HEK293T (cell line): ENCODE data around the gene PAK6.

ENCODE experiments used
- CTCF ChIA-PET: fragments of 350-600 bp; formaldehyde crosslinking; extraction: SDS; loops from one replicate; lab custom pipeline; 2021; ENCODE audit warnings: antibody characterized with exemption, inconsistent platforms; lab: Yijun Ruan, JAX
- POLR2A ChIA-PET: fragments of 350-600 bp; formaldehyde crosslinking; extraction: SDS; loops from one replicate; lab custom pipeline; 2020; ENCODE audit warnings: antibody characterized with exemption, inconsistent platforms; lab: Yijun Ruan, JAX
- DNase-seq: peaks from one replicate; pipeline ENCODE4 v3.0.0; 2012; ENCODE audit warnings: mixed read lengths; ENCODE audit errors: extremely low spot score
- ARNT ChIP-seq: fragments of 450-650 bp; IDR thresholded peaks from 2 replicates; pipeline ENCODE4 v1.6.1; 2017; ENCODE audit warnings: mild to moderate bottlenecking
- BHLHE40 ChIP-seq: fragments of 450-650 bp; IDR thresholded peaks from 2 replicates; pipeline ENCODE4 v1.6.1; 2016; ENCODE audit warnings: mild to moderate bottlenecking, moderate library complexity, borderline replicate concordance
- CTBP1 ChIP-seq: fragments of 450-650 bp; IDR thresholded peaks from 2 replicates; pipeline ENCODE4 v1.6.1; 2016; ENCODE audit warnings: borderline replicate concordance
- ELF4 ChIP-seq: fragments of 450-650 bp; IDR thresholded peaks from 2 replicates; pipeline ENCODE4 v1.6.1; 2017; ENCODE audit warnings: antibody characterized with exemption
- FOXA1 ChIP-seq: fragments of 450-650 bp; IDR thresholded peaks from 2 replicates; pipeline ENCODE4 v1.6.1; 2016; ENCODE audit warnings: mild to moderate bottlenecking
- FOXK2 ChIP-seq: fragments of 450-650 bp; IDR thresholded peaks from 2 replicates; pipeline ENCODE4 v1.6.1; 2016; ENCODE audit warnings: mild to moderate bottlenecking
- HDGF ChIP-seq: fragments of 450-650 bp; IDR thresholded peaks from 2 replicates; pipeline ENCODE4 v1.6.1; 2017; ENCODE audit warnings: antibody characterized with exemption, borderline replicate concordance
- L3MBTL2 ChIP-seq: fragments of 450-650 bp; conservative IDR thresholded peaks from 2 replicates; pipeline ENCODE4 v1.6.1; 2016; ENCODE audit warnings: mild to moderate bottlenecking
- LEF1 ChIP-seq: fragments of 450-650 bp; IDR thresholded peaks from 2 replicates; pipeline ENCODE4 v1.6.1; 2017; ENCODE audit warnings: mild to moderate bottlenecking, borderline replicate concordance
- NFRKB ChIP-seq: fragments of 450-650 bp; IDR thresholded peaks from 2 replicates; pipeline ENCODE4 v1.6.1; 2016; ENCODE audit warnings: mild to moderate bottlenecking, moderate library complexity
- SP1 ChIP-seq: fragments of 450-650 bp; IDR thresholded peaks from 2 replicates; pipeline ENCODE4 v1.6.1; 2017
- SUZ12 ChIP-seq: fragments of 450-650 bp; IDR thresholded peaks from 2 replicates; pipeline ENCODE4 v1.6.1; 2016; ENCODE audit warnings: mild to moderate bottlenecking
- TARDBP ChIP-seq: fragments of 450-650 bp; IDR thresholded peaks from 2 replicates; pipeline ENCODE4 v1.6.1; 2016
- ZNF384 ChIP-seq: fragments of 450-650 bp; IDR thresholded peaks from 2 replicates; pipeline ENCODE4 v1.6.1; 2016
- TF ChIP-seq, protein P1 (sequence below): fragments of 450-650 bp; IDR thresholded peaks from 2 replicates; pipeline ENCODE4 v1.6.1; 2016

PAK6 gene

DNA sequence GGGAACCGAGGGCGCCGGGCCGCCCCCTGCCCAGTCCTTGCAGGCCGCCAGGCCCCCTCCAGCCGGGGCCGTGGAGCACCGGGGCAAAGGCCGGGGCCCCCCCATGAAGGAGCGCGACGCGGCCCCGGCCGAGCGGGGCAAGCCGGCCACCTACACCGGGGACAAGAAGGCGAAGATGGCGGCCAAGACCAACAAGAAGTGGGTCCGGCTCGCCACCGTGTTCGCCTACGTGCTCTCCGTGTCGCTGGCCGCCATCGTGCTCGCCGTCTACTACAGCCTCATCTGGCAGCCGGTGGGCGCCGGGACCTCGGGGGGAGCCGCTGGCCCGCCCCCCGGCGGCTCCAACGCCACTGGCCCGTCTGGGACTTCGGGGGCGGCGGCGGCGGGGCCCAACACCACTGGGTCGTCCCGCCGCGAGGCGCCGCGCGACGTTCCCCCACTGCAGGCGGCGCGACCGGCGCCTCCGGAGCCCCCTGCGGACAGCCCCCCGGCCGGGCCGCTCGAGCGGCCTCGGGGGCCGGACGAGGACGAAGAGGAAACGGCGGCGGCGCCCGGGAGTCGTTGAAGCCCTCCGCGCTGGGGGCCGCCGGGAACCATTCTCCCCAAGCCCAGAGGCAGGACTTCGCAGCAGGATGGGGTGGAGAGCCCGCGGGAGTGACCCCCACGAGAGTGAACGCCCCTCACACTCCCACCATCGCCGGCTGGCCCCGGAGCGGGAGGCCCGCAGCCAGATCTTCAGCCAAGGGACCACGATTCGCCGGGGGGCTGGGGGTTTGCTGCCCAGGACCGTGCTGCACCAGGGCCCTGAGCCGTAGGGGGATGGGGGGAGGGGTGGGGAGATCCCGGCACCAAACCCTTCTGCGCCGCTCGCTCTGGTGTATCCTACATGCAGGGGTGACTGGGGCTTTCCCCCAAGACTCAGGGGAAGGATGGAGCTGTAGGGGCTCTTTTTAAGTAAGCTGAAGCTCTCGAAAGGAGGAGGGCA is 85.4 kb downstream of the PAK6 start:
- ChIA-PET CTCF (interaction anchor here (1.9 to 5.1 kb wide), 2 partner anchors 13 kb away, joined by 24 to 37 read pairs; no protein-coding TSS in a partner anchor), POLR2A (interaction anchor here (1.4 to 5.3 kb wide), 2 partner anchors 12 to 58 kb away, joined by 5 to 29 read pairs; partner anchors contain the start of gene KNSTRN)
- DNase-seq: no peak
- TF ChIP-seq TARDBP: no peak
- no peak for TF ChIP-seq FOXA1
- no peak for TF ChIP-seq LEF1
- TF ChIP-seq L3MBTL2: no peak
- TF ChIP-seq SUZ12: no peak
- no peak for TF ChIP-seq CTBP1
- no peak for TF ChIP-seq BHLHE40

DNA sequence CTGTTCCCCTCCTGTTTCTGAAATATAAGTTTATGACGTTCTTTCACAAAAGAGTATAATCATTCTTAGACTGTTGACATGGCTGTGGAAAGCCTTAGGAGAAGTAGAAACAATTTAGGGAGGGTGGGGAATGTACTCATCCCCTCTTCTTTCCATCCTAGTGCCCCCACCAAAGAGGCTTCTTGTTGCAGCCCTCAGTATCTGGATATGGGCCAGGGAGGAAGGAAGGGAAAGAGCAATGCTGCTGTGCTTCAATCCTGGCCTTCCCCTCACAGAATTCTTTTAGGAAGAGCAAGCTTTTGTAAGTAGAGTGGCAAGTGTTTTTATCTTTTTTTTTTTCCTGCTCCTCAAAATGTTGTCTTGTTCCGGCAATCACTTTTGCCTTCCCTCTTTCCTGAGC is 86.3 kb downstream of the PAK6 start:
- TF ChIP-seq BHLHE40 (no peak), SUZ12 (no peak), HDGF (no peak), TARDBP (no peak), CTBP1 (no peak), FOXA1 (no peak), ARNT (no peak), SP1 (no peak), ELF4 (no peak), NFRKB (no peak), LEF1 (no peak)
- CTCF ChIA-PET: interaction anchor here (0.7 to 5.1 kb wide), 3 partner anchors 12 to 152 kb away, joined by 4 to 37 read pairs (median 6); no protein-coding TSS in a partner anchor
- POLR2A ChIA-PET: interaction anchor here (1.4 to 5.3 kb wide), 2 partner anchors 11 to 57 kb away, joined by 5 to 29 read pairs; partner anchors contain the start of gene KNSTRN
- DNase-seq: no peak

DNA sequence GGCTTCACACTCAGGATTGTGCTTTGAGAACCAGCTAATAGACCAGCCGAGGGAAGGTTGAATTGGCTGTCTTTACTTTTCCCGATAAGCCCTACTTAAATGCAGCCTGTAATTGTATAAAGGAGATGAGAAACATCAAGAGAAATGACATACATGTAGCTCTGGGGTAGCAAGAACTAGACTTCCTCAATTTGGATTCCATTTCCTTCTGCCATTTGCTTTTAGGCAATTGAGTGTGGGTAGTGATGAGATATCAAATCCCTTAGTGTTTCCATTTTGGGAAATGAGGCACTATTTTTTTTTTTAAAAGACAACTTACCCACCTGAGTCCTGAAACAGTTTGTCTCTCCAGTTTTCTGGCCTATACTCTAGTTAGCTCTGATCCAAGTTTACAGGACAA is 86.8 kb downstream of the PAK6 start:
- ChIA-PET POLR2A (interaction anchor here (1.4 to 5.3 kb wide), 3 partner anchors 11 to 80 kb away, joined by 5 to 29 read pairs (median 8); partner anchors contain the start of genes IVD and KNSTRN), CTCF (interaction anchor here (0.7 to 5.1 kb wide), 3 partner anchors 12 to 152 kb away, joined by 4 to 37 read pairs (median 6); no protein-coding TSS in a partner anchor)
- DNase-seq: no peak
- TF ChIP-seq, protein P1, sequence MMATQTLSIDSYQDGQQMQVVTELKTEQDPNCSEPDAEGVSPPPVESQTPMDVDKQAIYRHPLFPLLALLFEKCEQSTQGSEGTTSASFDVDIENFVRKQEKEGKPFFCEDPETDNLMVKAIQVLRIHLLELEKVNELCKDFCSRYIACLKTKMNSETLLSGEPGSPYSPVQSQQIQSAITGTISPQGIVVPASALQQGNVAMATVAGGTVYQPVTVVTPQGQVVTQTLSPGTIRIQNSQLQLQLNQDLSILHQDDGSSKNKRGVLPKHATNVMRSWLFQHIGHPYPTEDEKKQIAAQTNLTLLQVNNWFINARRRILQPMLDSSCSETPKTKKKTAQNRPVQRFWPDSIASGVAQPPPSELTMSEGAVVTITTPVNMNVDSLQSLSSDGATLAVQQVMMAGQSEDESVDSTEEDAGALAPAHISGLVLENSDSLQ: no peak
- TF ChIP-seq ARNT (no peak), ZNF384 (no peak), CTBP1 (no peak), SUZ12 (no peak), FOXK2 (no peak), NFRKB (no peak), HDGF (no peak)
